ENCODE data around the gene CSF1R.

The CSF1R gene

DNA sequence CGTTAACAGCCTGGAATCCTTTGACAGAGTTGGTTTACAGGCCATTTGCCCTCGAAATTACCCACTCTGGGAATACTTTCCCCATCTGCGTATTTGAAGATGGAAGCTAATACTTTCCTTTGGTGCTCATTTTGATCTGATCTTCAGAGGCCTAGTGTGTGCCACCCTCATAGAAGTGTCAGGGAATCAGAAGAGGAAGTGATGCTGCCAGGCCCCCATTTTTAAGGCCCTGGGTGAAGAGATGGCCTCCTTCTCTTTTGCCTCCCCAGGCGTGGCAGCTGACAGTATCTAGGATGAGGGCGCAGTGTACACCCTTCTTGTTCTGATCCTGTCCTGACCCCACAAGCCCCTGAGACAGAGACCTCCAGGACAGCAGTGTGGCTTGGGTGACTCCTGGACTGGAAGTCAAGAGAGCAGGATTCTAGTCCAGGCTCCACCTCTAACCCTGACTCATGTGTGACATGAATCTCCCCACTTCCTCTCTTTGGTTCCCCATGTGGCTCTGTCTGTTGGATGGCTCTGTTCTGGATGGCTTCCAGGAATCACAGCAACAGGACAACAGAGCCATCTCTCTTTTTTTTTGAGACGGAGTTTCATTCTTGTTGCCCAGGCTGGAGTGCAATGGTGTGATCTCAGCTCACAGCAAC, 27.8 kb downstream of the CSF1R start:
- no peak overlapping the region for H3K9ac ChIP-seq (ENCODE audit: low read length)
- no peaks in the 10 kb centered on the region for H3K27me3 ChIP-seq (ENCODE audit: low read depth, low read length)
- H3K4me2 ChIP-seq (ENCODE audit: low read length) = 0 out of 2 replicates have a peak overlapping the region, but pooled peaks have one; percentile 6
- no peaks in the 10 kb centered on the region for H3K9me3 ChIP-seq (ENCODE audit: insufficient read depth, low read length)
- no peaks in the 10 kb centered on the region for H3K79me2 ChIP-seq (ENCODE audit: low read length)
- TF ChIP-seq, protein P1, sequence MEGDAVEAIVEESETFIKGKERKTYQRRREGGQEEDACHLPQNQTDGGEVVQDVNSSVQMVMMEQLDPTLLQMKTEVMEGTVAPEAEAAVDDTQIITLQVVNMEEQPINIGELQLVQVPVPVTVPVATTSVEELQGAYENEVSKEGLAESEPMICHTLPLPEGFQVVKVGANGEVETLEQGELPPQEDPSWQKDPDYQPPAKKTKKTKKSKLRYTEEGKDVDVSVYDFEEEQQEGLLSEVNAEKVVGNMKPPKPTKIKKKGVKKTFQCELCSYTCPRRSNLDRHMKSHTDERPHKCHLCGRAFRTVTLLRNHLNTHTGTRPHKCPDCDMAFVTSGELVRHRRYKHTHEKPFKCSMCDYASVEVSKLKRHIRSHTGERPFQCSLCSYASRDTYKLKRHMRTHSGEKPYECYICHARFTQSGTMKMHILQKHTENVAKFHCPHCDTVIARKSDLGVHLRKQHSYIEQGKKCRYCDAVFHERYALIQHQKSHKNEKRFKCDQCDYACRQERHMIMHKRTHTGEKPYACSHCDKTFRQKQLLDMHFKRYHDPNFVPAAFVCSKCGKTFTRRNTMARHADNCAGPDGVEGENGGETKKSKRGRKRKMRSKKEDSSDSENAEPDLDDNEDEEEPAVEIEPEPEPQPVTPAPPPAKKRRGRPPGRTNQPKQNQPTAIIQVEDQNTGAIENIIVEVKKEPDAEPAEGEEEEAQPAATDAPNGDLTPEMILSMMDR (IDR thresholded peaks at IDR 0.05; ENCODE audit: low read depth, low read length) = no peak
- TF ChIP-seq EZH2phosphoT487 (IDR thresholded peaks at IDR 0.05; ENCODE audit: low read depth) = no peak
- peaks cover 7% of the 10 kb centered on the region for H3K4me1 ChIP-seq (ENCODE audit: low read length)
- no peak overlapping the region for H3K27ac ChIP-seq (ENCODE audit: low read length)
- peaks cover 4% of the 10 kb centered on the region for H3K36me3 ChIP-seq (replicated peaks; ENCODE audit: low read depth, low read length)
- no peak overlapping the region for H3K4me3 ChIP-seq (ENCODE audit: low read length)
- H2AFZ ChIP-seq (ENCODE audit: low read depth, low read length) = no peak overlapping the region
- H4K20me1 ChIP-seq (ENCODE audit: insufficient read depth, low read length) = no peaks in the 10 kb centered on the region

DNA sequence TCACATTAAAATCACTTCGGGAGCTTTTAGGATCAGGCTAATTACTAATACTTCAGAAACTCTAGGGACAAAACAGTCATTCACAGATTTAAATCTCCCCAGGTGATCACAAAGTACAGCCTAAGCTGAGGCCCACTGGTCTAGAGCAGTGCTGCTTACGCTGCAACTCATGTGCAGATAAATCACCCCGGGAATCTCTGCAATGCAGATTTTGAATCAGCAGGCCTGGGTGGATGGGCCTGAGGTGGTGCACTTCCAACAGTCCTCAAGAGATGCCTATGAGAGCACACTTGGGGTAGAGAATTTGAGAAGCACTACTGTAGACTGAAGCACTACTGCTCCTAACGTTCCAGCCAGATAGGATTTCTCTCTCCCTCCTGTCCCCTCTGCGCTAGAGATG, 28.4 kb downstream of the CSF1R start:
- no peak for TF ChIP-seq EZH2phosphoT487 (IDR thresholded peaks at IDR 0.05; ENCODE audit: low read depth)
- TF ChIP-seq, protein P1 (IDR thresholded peaks at IDR 0.05; ENCODE audit: low read depth, low read length) = no peak
- Histone ChIP-seq H3K27ac (ENCODE audit: low read length) (no peak overlapping the region), H3K4me2 (ENCODE audit: low read length) (no peak overlapping the region)

DNA sequence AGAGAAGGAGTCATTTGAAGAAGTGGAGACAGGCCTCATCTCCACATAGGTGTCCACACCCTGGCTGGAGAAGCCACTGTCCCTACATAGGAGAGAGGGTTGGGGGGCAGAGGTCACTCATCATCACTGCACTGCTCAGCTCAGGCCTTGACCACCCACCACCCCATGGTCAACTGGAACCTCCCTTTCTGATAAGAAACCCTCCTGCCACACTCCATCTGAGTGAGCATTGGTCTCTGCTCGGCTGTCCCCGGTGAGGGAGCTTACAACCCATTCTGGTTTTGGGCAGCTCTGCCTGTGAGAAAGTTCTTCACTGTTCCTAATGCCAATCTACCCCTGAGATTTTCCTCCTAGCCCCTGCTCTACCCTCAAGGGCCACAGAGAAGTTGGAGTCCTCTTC, 28.8 kb downstream of the CSF1R start:
- Histone ChIP-seq H3K79me2 (ENCODE audit: low read length) (no peaks in the 10 kb centered on the region), H3K9me3 (ENCODE audit: insufficient read depth, low read length) (no peaks in the 10 kb centered on the region), H3K9ac (ENCODE audit: low read length) (no peak overlapping the region), H3K27ac (ENCODE audit: low read length) (no peak overlapping the region), H4K20me1 (ENCODE audit: insufficient read depth, low read length) (no peaks in the 10 kb centered on the region), H3K36me3 (replicated peaks; ENCODE audit: low read depth, low read length) (peaks cover 4% of the 10 kb centered on the region), H3K27me3 (ENCODE audit: low read depth, low read length) (no peaks in the 10 kb centered on the region), H3K4me1 (ENCODE audit: low read length) (peaks cover 7% of the 10 kb centered on the region), H3K4me2 (ENCODE audit: low read length) (no peak overlapping the region), H2AFZ (ENCODE audit: low read depth, low read length) (no peak overlapping the region), H3K4me3 (ENCODE audit: low read length) (no peak overlapping the region)
- TF ChIP-seq EZH2phosphoT487 (IDR thresholded peaks at IDR 0.05; ENCODE audit: low read depth) = no peak
- TF ChIP-seq, protein P1 (IDR thresholded peaks at IDR 0.05; ENCODE audit: low read depth, low read length) = no peak

More for the DNA sequence above, 28.4 kb downstream of the CSF1R start:
- H3K79me2 ChIP-seq (ENCODE audit: low read length) = no peaks in the 10 kb centered on the region
- H3K9ac ChIP-seq (ENCODE audit: low read length) = no peak overlapping the region
- H3K9me3 ChIP-seq (ENCODE audit: insufficient read depth, low read length) = no peaks in the 10 kb centered on the region
- H4K20me1 ChIP-seq (ENCODE audit: insufficient read depth, low read length) = no peaks in the 10 kb centered on the region
- no peak overlapping the region for H2AFZ ChIP-seq (ENCODE audit: low read depth, low read length)
- peaks cover 7% of the 10 kb centered on the region for H3K4me1 ChIP-seq (ENCODE audit: low read length)
- peaks cover 4% of the 10 kb centered on the region for H3K36me3 ChIP-seq (replicated peaks; ENCODE audit: low read depth, low read length)
- H3K27me3 ChIP-seq (ENCODE audit: low read depth, low read length) = no peaks in the 10 kb centered on the region
- H3K4me3 ChIP-seq (ENCODE audit: low read length) = no peak overlapping the region

DNA sequence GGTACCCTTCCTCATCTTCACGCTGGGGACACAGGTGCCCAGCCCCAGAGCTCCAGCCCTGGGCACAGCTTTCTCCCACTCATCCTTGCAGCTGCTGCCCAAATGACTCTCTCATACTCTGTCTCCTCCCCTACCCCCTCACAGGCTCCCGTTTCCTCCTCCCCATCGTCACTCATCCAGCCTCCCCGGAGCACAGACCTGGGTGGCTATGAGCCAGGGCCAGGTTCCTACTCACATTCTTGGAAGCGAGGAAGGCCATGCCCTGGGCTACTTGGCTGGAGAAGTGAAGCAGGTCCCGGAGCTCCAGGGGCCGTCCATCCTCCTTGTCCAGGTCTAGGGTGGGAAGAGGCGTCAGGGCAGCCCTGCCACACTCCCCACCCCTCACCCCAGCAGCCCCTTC, 29.3 kb downstream of the CSF1R start:
- H3K79me2 ChIP-seq (ENCODE audit: low read length) = no peaks in the 10 kb centered on the region
- H3K27ac ChIP-seq (ENCODE audit: low read length) = no peak overlapping the region
- H3K9me3 ChIP-seq (ENCODE audit: insufficient read depth, low read length) = no peaks in the 10 kb centered on the region
- TF ChIP-seq, protein P1 (IDR thresholded peaks at IDR 0.05; ENCODE audit: low read depth, low read length) = no peak
- no peak for TF ChIP-seq EZH2phosphoT487 (IDR thresholded peaks at IDR 0.05; ENCODE audit: low read depth)
- H2AFZ ChIP-seq (ENCODE audit: low read depth, low read length) = no peak overlapping the region
- no peaks in the 10 kb centered on the region for H4K20me1 ChIP-seq (ENCODE audit: insufficient read depth, low read length)
- H3K4me3 ChIP-seq (ENCODE audit: low read length) = no peak overlapping the region
- no peak overlapping the region for H3K4me2 ChIP-seq (ENCODE audit: low read length)
- H3K4me1 ChIP-seq (ENCODE audit: low read length) = peaks cover 7% of the 10 kb centered on the region
- H3K36me3 ChIP-seq (replicated peaks; ENCODE audit: low read depth, low read length) = peaks cover 4% of the 10 kb centered on the region
- no peaks in the 10 kb centered on the region for H3K27me3 ChIP-seq (ENCODE audit: low read depth, low read length)
- H3K9ac ChIP-seq (ENCODE audit: low read length) = no peak overlapping the region
